Measurements from ENCODE around the gene DDX31.

- TF ChIP-seq TAF1 (IDR thresholded peaks at IDR 0.05; ENCODE audit: borderline replicate concordance, insufficient read depth, low read length) = no peak
- TF ChIP-seq SIN3A (IDR thresholded peaks at IDR 0.05; ENCODE audit: borderline replicate concordance, insufficient read depth, low read length) = no peak
Observed at GRCh38 chr9:132703336-132703735, 33.6 kb upstream of the DDX31 start.
